ENCODE results near the gene CNPPD1. TPM values are rescaled to one million over a fixed set of nuclear protein-coding genes. Genes with fewer than 3 reads are reported as not detected.

Gene CNPPD1
- total and polyA plus RNA-seq, 2 experiments from 2014 or later = 34.5 to 43.8 TPM

GRCh38 chr2:219126555-219126954 is 50.2 kb downstream of the CNPPD1 start:
- Histone ChIP-seq H3K4me3 (no peak overlapping the region), H3K4me2 (ENCODE audit: unreplicated experiment) (no peak overlapping the region), H3K27me3 (replicated peaks; ENCODE audit: insufficient read depth) (no peaks in the 10 kb centered on the region), H3K27ac (no peak overlapping the region), H3K79me2 (ENCODE audit: insufficient read depth) (no peaks in the 10 kb centered on the region), H4K20me1 (ENCODE audit: insufficient read depth) (no peaks in the 10 kb centered on the region), H3K9me2 (ENCODE audit: insufficient read depth) (no peaks in the 10 kb centered on the region), H3K9me3 (ENCODE audit: low read depth) (no peaks in the 10 kb centered on the region), H3K36me3 (ENCODE audit: low read depth) (no peaks in the 10 kb centered on the region), H3F3A (ENCODE audit: insufficient read depth) (peaks cover 19% of the 10 kb centered on the region), H3K4me1 (ENCODE audit: insufficient read depth) (peaks cover 23% of the 10 kb centered on the region), H2AFZ (no peak overlapping the region), H3K9ac (no peak overlapping the region)
- no peak for DNase-seq
- 80 to 90% methylated on average over 3 of the region's 3 CpGs for WGBS, 2 experiments (ENCODE audit: low coverage in 1 of 2, low lambda C conversion rate in 2 of 2, missing lambda C conversion rate in 2 of 2)
- TF ChIP-seq EZH2phosphoT487 (IDR thresholded peaks at IDR 0.05; ENCODE audit: insufficient read depth, low read depth) (no peak), EZH2 (IDR thresholded peaks at IDR 0.05; ENCODE audit: insufficient read depth, poor library complexity, severe bottlenecking) (no peak)
- in situ Hi-C loops (cut with MboI) = no loop called here

DNA sequence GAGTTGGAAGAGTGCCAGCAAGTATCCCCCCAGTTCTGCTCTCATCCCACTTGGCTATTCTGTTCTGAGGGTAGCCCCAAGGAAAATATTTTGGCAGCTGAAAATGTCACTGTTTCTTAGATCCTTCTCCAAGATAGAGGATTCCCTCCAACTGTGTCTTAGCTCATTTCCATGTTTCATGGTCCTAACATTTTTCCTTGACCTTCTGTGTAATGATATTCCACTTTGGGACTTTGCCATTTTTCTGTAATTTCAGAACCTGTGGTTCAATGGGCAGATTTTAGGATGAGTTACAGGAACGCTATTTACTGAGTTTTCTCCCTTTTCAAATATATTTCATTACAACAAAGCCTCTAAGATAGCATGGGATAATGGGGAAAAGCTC is 50.8 kb downstream of the CNPPD1 start:
- H3K9ac ChIP-seq = no peak overlapping the region
- peak; percentile 39 for DNase-seq
- peak overlapping the region; percentile 15; the same call in 1 of the 2 replicates for H3K4me3 ChIP-seq
- H3K4me1 ChIP-seq (ENCODE audit: insufficient read depth) = peaks cover 23% of the 10 kb centered on the region
- H3K9me3 ChIP-seq (ENCODE audit: low read depth) = no peaks in the 10 kb centered on the region
- H3K79me2 ChIP-seq (ENCODE audit: insufficient read depth) = no peaks in the 10 kb centered on the region
- H2AFZ ChIP-seq = no peak overlapping the region
- WGBS, 2 experiments (ENCODE audit: low coverage in 1 of 2, low lambda C conversion rate in 2 of 2, missing lambda C conversion rate in 2 of 2) = 31 to 34% methylated on average over 1 of the region's 1 CpG
- H3K9me2 ChIP-seq (ENCODE audit: insufficient read depth) = no peaks in the 10 kb centered on the region
- no peak for TF ChIP-seq EZH2phosphoT487 (IDR thresholded peaks at IDR 0.05; ENCODE audit: insufficient read depth, low read depth)
- TF ChIP-seq EZH2 (IDR thresholded peaks at IDR 0.05; ENCODE audit: insufficient read depth, poor library complexity, severe bottlenecking) = no peak
- in situ Hi-C loops (cut with MboI) = no loop called here
- H4K20me1 ChIP-seq (ENCODE audit: insufficient read depth) = no peaks in the 10 kb centered on the region
- peak overlapping the region; percentile 57; the same call in 1 of the 2 replicates for H3K27ac ChIP-seq
- no peaks in the 10 kb centered on the region for H3K36me3 ChIP-seq (ENCODE audit: low read depth)
- H3F3A ChIP-seq (ENCODE audit: insufficient read depth) = peaks cover 19% of the 10 kb centered on the region
- peak overlapping the region; percentile 16 for H3K4me2 ChIP-seq (ENCODE audit: unreplicated experiment)
- H3K27me3 ChIP-seq (replicated peaks; ENCODE audit: insufficient read depth) = no peaks in the 10 kb centered on the region

- H3K9ac ChIP-seq = no peak overlapping the region
- no peaks in the 10 kb centered on the region for H3K9me3 ChIP-seq (ENCODE audit: low read depth)
- peaks cover 19% of the 10 kb centered on the region for H3F3A ChIP-seq (ENCODE audit: insufficient read depth)
- no peaks in the 10 kb centered on the region for H3K36me3 ChIP-seq (ENCODE audit: low read depth)
- in situ Hi-C loops (cut with MboI) = no loop called here
- H3K27me3 ChIP-seq (replicated peaks; ENCODE audit: insufficient read depth) = no peaks in the 10 kb centered on the region
- peak overlapping the region; percentile 66 for H3K4me2 ChIP-seq (ENCODE audit: unreplicated experiment)
- H4K20me1 ChIP-seq (ENCODE audit: insufficient read depth) = no peaks in the 10 kb centered on the region
- H2AFZ ChIP-seq = no peak overlapping the region
- no peaks in the 10 kb centered on the region for H3K79me2 ChIP-seq (ENCODE audit: insufficient read depth)
- peak; percentile 93 for DNase-seq
- H3K4me1 ChIP-seq (ENCODE audit: insufficient read depth) = peaks cover 23% of the 10 kb centered on the region
- peak overlapping the region; percentile 15; the same call in 1 of the 2 replicates for H3K4me3 ChIP-seq
- no peak for TF ChIP-seq EZH2 (IDR thresholded peaks at IDR 0.05; ENCODE audit: insufficient read depth, poor library complexity, severe bottlenecking)
- TF ChIP-seq EZH2phosphoT487 (IDR thresholded peaks at IDR 0.05; ENCODE audit: insufficient read depth, low read depth) = no peak
- WGBS, 2 experiments (ENCODE audit: low coverage in 1 of 2, low lambda C conversion rate in 2 of 2, missing lambda C conversion rate in 2 of 2) = 31 to 41% methylated on average over 10 of the region's 10 CpGs
- no peaks in the 10 kb centered on the region for H3K9me2 ChIP-seq (ENCODE audit: insufficient read depth)
- H3K27ac ChIP-seq = peak overlapping the region; percentile 57
Observed at GRCh38 chr2:219125225-219125885, 51.4 kb downstream of the CNPPD1 start.

DNA sequence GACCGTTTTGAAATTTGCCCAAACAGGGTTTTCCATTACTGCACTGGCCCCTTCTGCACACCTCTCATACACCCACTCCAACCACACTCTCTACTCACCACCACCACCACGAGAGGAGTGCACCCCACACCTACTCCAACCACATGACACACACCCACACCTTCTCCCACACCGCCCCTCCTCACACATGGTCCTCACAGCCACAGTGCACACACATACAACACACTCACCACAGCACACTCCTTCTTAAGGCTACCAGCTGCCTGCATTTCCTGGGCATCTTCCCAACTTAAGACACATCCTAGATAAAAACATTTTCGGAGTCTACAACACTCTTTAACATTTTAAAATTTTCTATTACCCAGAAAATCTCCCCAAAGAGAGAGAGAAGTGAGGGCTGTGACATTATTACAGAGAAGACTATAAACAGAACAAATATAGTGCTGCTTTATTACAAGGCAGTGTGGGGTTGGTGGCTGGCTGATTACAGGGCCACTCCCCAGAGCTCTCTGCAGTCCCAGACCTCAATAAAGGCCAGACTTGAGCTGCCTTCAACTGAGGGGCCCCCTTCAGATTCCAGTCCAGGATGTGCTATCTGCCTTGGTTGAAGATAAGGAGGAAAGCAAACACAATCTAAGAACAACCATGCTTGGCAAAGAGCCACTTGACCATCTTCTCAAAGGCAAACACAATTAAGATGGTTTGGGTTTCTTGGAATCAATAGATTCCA is 52.2 kb downstream of the CNPPD1 start:
- H3K27me3 ChIP-seq (replicated peaks; ENCODE audit: insufficient read depth) = no peaks in the 10 kb centered on the region
- peaks cover 23% of the 10 kb centered on the region for H3F3A ChIP-seq (ENCODE audit: insufficient read depth)
- peaks cover 23% of the 10 kb centered on the region for H3K4me1 ChIP-seq (ENCODE audit: insufficient read depth)
- H3K4me3 ChIP-seq = no peak overlapping the region
- H3K4me2 ChIP-seq (ENCODE audit: unreplicated experiment) = peak overlapping the region; percentile 66
- no peak overlapping the region for H2AFZ ChIP-seq
- H3K27ac ChIP-seq = peak overlapping the region; percentile 13; the same call in 1 of the 2 replicates
- in situ Hi-C loops (cut with MboI) = no loop called here
- H3K9ac ChIP-seq = no peak overlapping the region
- H3K9me3 ChIP-seq (ENCODE audit: low read depth) = no peaks in the 10 kb centered on the region
- H3K9me2 ChIP-seq (ENCODE audit: insufficient read depth) = no peaks in the 10 kb centered on the region
- whole genome bisulfite sequencing, 2 experiments (ENCODE audit: low coverage in 1 of 2, low lambda C conversion rate in 2 of 2, missing lambda C conversion rate in 2 of 2) = 78 to 79% methylated on average over 4 of the region's 4 CpGs
- H3K79me2 ChIP-seq (ENCODE audit: insufficient read depth) = no peaks in the 10 kb centered on the region
- DNase-seq = peak; percentile 51
- TF ChIP-seq EZH2phosphoT487 (IDR thresholded peaks at IDR 0.05; ENCODE audit: insufficient read depth, low read depth) (no peak), EZH2 (IDR thresholded peaks at IDR 0.05; ENCODE audit: insufficient read depth, poor library complexity, severe bottlenecking) (no peak)
- no peaks in the 10 kb centered on the region for H4K20me1 ChIP-seq (ENCODE audit: insufficient read depth)
- H3K36me3 ChIP-seq (ENCODE audit: low read depth) = no peaks in the 10 kb centered on the region
